Prostate gland (tissue), 2 donors: ENCODE data around the gene BLTP3B. TPM values are rescaled to one million over a fixed set of nuclear protein-coding genes. Genes with fewer than 3 reads are reported as not detected.

Experiments used
- DNase-seq: peaks from one replicate; pipeline ENCODE4 v3.0.0-alpha.2; 2019; ENCODE audit warnings: low spot score
- H3K27ac ChIP-seq, 2 donors: fragments of 200-600 bp; sonication (generic); 2 replicates each; pipeline ENCODE4 v1.5.1; 2017 to 2019
- H3K27me3 ChIP-seq: fragments of 200-600 bp; sonication (generic); replicated peaks from 2 replicates; pipeline ENCODE4 v1.5.1; 2019; ENCODE audit not compliant: insufficient read depth
- H3K36me3 ChIP-seq, 2 donors: fragments of 200-600 bp; sonication (generic); 1 replicate in 1 of 2; 2 replicates in 1 of 2; pipeline versions ENCODE4 v1.5.1 to v1.8.1; 2017 to 2019
- H3K4me1 ChIP-seq: fragments of 200-600 bp; sonication (generic); replicated peaks from 2 replicates; pipeline ENCODE4 v1.5.1; 2019
- H3K4me3 ChIP-seq, 2 donors: fragments of 200-600 bp; sonication (generic); 2 replicates each; pipeline ENCODE4 v1.5.1; 2017 to 2019
- H3K9me3 ChIP-seq: fragments of 200-600 bp; sonication (generic); 2 replicates; pipeline ENCODE4 v1.5.1; 2017
- CTCF ChIP-seq, 4 experiments: fragments of 200-600 bp in 2 of 4; fragments of 450-650 bp in 2 of 4; sonication (generic) in 2 of 4; IDR thresholded peaks; 1 replicate in 3 of 4; 2 replicates in 1 of 4; pipeline ENCODE4 v1.5.1; 2016 to 2019; ENCODE audit warnings: antibody characterized with exemption in 4 of 4, mild to moderate bottlenecking in 2 of 4, moderate library complexity in 2 of 4
- POLR2A ChIP-seq: fragments of 450-650 bp; IDR thresholded peaks from one replicate; pipeline ENCODE4 v1.6.1; 2016; ENCODE audit warnings: antibody characterized with exemption, mild to moderate bottlenecking
- POLR2AphosphoS5 ChIP-seq: sonication (generic); formaldehyde crosslinking; IDR thresholded peaks from one replicate; pipeline ENCODE4 v1.6.1; 2017; ENCODE audit warnings: antibody characterized with exemption
- whole genome bisulfite sequencing: methylation state at CpG from one replicate; pipeline ENCODE4 v1.1.5; 2018; 5-methylcytosine and 5-hydroxymethylcytosine counted together
- intact Hi-C: fragments of 100-400 bp; cut with DNase I; formaldehyde crosslinking; loops from one replicate; pipeline ENCODE4 v1.14.2; 2022
- total RNA-seq, 2 donors: library from RNA; depleted of rRNA; stranded (reverse); fragments of >200 nt; gene quantifications; one replicate each; pipeline ENCODE4 v1.1.0, GENCODE V29; 2016

The BLTP3B gene
- total RNA-seq, 2 donors from 2014 or later = 20.4 to 24.8 TPM

GRCh38 chr12:100159391-100160104 is 16.9 kb upstream of the BLTP3B start:
- TF ChIP-seq CTCF (IDR thresholded peaks at IDR 0.05) (no peak), POLR2AphosphoS5 (no peak), POLR2A (no peak)
- Histone ChIP-seq H3K36me3 (no peaks in the 10 kb centered on the region), H3K9me3 (no peaks in the 10 kb centered on the region), H3K4me3 (no peak overlapping the region), H3K27ac (no peak overlapping the region), H3K4me1 (no peaks in the 10 kb centered on the region), H3K27me3 (no peaks in the 10 kb centered on the region)
- WGBS = 87% methylated on average over 9 of the region's 9 CpGs
- DNase-seq = no peak
- intact Hi-C loops = no loop called here

- DNase-seq = no peak
- H3K4me1 ChIP-seq = no peaks in the 10 kb centered on the region
- H3K27me3 ChIP-seq = no peaks in the 10 kb centered on the region
- H3K9me3 ChIP-seq = no peaks in the 10 kb centered on the region
- H3K27ac ChIP-seq = no peak overlapping the region
- intact Hi-C loops = no loop called here
- no peak overlapping the region for H3K4me3 ChIP-seq
- TF ChIP-seq POLR2AphosphoS5 (no peak), POLR2A (no peak), CTCF (IDR thresholded peaks at IDR 0.05) (no peak)
- WGBS = 90% methylated on average over 4 of the region's 4 CpGs
- no peaks in the 10 kb centered on the region for H3K36me3 ChIP-seq
Observed at GRCh38 chr12:100158535-100158934, 15.9 kb upstream of the BLTP3B start.

GRCh38 chr12:100157427-100157821 is 14.8 kb upstream of the BLTP3B start:
- TF ChIP-seq CTCF (IDR thresholded peaks at IDR 0.05) (no peak), POLR2AphosphoS5 (no peak), POLR2A (no peak)
- Histone ChIP-seq H3K27ac (no peak overlapping the region), H3K9me3 (no peaks in the 10 kb centered on the region), H3K27me3 (no peaks in the 10 kb centered on the region), H3K4me3 (no peak overlapping the region), H3K36me3 (no peaks in the 10 kb centered on the region), H3K4me1 (no peaks in the 10 kb centered on the region)
- intact Hi-C loops = no loop called here
- DNase-seq = no peak
- 90% methylated on average over 8 of the region's 8 CpGs for WGBS

- no peak overlapping the region for H3K4me3 ChIP-seq
- H3K9me3 ChIP-seq = no peaks in the 10 kb centered on the region
- DNase-seq = no peak
- H3K4me1 ChIP-seq = no peaks in the 10 kb centered on the region
- intact Hi-C loops = no loop called here
- H3K36me3 ChIP-seq = no peaks in the 10 kb centered on the region
- no peak overlapping the region for H3K27ac ChIP-seq
- no peak for TF ChIP-seq CTCF (IDR thresholded peaks at IDR 0.05)
- no peak for TF ChIP-seq POLR2A
- no peak for TF ChIP-seq POLR2AphosphoS5
- WGBS = 73% methylated on average over 9 of the region's 11 CpGs
- H3K27me3 ChIP-seq = no peaks in the 10 kb centered on the region
Observed at GRCh38 chr12:100156731-100157426, 14.2 kb upstream of the BLTP3B start.
